GM18502 (cell line): ENCODE results near the gene HDDC2.
A peak's percentile ranks its signal among the peaks of the same experiment; 100 is the strongest.

Experiments used
- ATAC-seq: cut with Tn5 transposase; IDR thresholded peaks from one replicate; pipeline ENCODE4 v1.9.1; 2021; ENCODE audit warnings: mild to moderate bottlenecking; ENCODE audit not compliant: unreplicated experiment, poor library complexity

HDDC2 gene

DNA sequence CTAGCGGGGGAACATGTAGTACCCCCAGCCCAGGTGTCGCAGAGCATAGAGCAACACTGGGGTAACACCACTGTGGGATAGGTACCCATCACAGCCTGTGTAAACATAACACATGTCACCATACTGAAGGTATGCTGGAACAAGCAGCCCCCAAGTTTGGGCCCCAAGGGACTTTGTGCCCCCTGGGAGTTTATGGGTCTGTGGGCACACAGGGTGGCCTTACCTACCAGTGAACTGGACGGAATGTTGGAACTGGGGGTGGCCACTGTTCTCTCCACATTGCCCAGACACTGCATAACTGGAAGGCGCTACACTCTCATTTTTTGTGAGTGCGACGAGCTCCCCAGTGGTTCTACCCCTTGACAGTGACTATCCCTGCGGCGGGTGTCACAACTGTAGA is 28.5 kb downstream of the HDDC2 start:
- ATAC-seq = no peak

DNA sequence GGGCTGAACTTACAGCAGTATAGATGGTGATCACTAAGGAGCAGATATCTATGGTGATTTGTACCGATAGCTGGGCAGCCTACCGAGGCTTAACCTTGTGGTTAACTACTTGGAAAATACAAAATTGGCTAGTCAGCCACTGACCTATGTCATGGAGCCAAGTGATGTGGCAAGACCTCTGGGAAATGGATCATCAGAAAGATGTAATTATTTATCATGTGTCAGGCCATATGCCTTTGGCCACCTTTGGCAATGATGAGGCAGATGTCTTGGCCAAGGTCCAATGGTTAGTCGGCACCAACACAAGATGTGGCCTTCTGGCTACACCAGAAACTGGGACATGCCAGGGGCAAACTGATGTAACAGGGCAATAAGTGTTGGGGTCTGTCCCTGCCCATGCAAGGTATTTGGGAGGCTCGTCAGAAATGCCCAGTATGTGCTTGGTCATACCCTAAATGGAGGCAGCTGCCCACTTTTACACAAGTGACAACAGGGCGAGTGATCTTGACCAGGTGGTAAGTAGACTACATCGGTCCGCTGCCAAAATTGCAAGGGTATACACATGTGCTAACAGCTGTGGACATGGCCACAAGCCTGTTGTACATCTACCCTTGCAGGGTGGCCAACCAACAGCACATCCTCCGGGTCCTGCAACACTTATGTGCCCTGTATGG is 30.1 kb downstream of the HDDC2 start:
- no peak for ATAC-seq

DNA sequence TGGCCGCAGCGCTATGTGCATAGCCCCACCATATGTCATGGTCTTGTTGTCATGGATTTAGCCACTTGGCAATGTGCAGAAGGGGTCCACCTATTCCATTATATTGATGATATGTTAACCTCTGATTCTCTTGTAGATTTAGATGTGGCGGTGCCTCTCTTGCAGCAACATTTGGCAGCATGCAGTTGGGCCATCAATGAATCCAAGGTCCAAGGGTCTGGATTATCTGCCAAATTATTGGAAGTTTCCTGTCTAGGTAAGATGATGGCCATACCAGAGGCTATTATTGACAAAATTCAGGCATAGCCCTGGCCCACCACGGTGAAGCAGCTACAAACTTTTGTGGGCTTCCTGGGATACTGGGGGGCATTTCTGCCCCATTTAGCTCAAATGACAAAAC is 31.4 kb downstream of the HDDC2 start:
- ATAC-seq = no peak

DNA sequence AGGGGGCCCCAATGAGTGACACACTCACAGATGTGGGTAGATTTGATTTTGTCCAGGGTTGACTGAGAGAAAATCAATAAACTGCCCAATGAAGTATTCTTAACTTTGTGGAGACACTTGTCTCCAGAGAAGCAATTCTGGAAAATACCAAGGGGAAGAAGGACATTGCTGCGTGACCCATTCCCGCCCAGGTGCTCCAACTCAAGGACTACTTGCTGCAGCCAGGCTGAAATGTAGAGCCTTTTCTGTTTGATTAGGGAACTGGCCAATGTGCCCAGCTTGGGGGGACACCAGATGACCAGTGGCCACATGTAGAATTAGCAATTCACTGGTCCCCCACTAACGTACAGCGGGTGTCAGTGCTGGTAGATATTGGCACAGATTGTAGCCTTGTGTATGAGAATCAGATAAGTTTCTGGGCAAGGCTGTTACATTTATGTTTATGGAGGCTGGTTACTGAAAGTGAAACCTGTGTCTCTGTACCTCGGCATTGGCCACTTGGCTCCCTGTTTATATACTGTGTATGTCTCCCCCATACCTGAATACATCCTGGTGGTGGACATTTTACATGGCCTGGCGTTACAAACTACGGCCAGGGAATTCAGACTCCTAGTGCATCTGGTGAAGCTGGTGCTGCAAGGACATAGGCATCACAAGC is 32.3 kb downstream of the HDDC2 start:
- no peak for ATAC-seq

DNA sequence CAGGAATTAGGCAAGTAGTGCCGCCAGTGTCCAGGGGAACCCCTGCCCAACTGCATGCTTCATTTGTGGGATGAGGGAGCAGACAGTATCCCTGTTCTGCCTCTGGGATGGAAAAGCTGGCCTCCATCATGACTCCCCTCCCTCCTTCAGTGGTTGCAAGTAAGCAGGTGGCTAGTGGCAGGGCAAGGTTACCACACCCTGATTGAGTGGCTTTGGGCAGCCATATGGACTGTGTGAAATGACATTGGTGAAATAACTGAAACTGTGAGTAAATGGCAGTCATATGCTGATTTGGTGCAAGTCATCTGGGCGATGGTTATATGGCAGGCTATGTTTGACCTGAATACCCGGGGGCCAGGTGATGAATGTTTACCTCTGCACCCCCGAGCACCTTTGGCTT is 33.0 kb downstream of the HDDC2 start:
- ATAC-seq = no peak

DNA sequence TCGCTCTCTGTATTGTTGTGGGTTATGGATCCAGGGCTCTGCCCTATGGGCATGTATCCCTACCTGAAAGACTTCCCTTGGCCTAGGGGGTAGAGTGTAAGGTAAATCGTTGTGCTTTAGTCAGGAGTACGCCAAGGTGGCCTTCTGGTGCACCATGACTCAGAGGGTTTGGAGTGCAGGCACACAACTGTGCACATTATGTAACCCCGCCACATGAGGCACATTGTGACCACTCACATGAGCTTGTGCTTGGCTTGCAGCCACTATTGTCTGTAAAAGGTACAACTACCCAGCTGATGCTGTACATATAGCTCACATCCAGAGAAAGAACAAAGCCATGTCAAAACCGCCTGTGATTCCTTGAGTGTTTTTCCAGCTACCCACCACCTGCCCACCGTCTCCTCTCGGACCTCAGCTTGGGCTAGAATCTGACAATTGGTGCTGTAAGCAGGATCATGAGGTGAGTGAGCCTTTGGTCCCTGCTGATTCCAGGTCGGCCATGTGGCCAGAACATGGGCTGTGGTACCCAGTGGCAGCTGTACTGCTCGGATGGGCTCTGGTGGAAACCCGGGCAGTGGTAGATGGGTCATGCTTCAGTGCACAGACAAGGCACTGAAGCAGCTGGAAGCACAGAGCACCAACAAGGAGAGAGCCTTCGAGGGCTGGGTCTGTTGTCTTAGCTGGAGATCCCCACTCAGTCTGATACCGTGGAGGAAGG is 33.8 kb downstream of the HDDC2 start:
- ATAC-seq = no peak

DNA sequence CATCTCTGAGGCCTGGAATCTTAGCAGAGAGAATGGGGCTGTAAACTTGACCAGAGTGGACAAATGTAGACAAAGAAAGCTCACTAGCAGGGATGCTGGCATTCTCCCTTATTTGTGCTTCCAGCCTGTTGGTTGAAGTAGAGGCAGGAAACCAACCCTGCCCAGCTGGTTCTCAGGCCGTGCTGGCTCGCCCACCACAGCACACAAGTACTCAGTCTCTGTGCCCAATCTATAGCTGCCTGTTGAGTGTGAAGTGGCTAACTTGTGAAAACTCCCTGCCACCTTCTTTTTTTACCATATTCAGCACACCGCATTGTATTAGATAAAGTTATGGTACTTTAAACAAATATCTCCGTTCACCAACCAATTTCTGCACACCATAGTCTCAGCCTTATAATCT is 37.3 kb downstream of the HDDC2 start:
- no peak for ATAC-seq

DNA sequence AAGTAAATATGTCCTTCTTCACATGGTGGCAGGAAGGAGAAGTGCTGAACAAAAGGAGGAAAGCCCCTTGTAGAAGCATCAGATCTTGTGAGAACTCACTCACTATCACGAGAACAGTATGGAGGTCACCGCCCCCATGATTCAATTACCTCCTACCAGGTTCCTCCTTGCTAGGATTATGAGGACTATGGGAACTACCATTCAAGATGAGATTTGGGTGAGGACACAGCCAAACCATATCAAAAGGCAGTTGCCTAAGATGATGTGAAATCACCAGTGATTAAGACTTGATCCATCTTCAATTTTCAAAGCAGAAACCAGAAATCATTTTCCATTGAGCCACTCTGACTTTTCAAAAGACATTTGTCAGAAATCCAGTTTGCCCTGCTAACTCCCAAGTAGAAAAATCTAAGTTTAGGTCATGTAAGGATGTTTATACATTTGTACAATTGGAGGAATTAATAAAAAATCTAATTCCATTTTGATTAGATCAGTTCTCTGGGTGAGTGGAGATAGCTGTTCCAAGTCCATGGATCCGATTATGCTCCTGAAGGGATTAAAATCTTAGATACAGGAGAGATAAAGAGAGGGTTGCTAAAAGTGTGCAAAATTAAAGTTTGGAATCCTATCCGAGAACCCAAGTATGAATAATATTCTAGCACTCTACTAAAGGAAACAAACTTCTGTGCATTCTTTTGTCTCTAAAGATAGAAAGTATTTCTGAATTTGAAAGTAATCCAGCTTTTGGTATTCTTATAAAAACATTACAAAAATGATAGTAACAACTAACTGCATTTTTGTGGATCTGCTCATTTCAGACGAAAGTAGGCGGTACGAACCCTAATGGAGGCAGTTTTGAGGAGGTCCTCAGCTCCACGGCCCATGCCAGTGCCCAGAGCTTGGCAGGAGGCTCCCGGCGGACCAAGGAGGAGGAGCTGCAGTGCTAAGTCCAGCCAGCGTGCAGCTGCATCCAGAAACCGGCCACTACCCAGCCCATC is 39.5 kb downstream of the HDDC2 start:
- no peak for ATAC-seq

DNA sequence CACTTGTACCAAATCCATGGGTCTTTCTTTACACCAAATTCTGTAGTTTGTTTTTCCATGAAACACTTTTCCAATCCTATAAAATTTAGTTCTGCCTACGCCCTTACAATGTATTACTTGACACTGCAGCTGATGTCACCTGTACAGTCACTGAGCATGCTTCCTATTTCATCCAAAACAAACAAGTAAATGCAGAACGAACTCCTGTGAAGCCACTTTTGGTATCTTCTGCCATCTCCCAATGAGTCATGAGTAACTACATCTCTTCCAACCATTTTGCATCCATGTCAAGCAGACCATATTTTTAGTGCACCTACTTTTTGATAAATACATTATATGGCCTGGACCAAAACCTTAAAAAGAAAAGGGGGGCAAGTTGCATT is 42.4 kb downstream of the HDDC2 start:
- no peak for ATAC-seq

DNA sequence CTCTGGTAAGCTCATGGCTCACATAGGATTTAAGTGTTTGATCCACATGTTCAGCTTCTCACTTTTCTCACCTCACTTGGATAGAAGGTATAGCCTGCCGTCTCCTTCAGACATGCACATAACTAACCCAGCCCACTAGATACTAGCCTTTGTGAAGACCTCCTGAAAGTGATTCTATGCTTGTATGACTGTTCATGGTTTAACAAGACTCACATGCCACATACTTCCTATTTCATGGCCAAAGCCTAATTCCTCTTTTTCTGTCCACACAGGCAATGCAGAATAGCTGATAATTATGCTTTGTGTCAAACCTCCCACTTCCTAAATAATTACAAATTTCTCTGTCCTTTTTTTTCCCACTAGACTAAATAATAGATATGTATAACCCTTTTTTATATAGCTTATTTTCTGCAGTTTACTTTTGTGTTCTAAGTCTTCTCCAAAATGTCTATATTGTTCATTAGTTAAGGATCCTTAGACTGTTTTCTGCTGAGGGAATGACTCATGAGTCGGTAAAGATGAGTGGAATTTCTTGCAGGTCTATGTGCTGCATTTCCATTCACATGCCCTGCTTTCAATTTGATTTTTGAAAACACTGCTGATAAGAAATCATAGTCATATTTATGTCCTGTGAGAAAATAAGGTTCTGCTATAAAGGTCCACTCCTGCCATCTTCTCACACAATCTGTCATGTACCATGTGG is 43.0 kb downstream of the HDDC2 start:
- ATAC-seq = peak; percentile 82

DNA sequence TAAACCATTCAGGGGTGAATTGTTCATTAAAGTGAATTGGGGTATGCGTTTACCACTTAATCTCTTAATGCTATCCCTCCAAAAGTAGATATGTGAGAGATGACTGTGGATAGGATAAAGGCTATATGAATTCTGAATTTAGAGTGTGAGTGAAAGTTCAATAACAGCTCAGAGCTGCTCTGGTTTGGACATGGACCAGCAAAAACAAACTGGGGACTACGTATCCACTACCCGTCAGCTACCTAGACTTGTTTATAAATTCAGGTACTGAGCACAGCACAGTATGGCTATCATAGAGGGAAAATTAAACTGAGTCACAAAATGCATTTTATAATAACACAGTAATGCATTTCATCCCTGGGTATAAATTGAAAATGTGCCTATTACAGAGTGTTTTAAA is 44.4 kb downstream of the HDDC2 start:
- no peak for ATAC-seq

DNA sequence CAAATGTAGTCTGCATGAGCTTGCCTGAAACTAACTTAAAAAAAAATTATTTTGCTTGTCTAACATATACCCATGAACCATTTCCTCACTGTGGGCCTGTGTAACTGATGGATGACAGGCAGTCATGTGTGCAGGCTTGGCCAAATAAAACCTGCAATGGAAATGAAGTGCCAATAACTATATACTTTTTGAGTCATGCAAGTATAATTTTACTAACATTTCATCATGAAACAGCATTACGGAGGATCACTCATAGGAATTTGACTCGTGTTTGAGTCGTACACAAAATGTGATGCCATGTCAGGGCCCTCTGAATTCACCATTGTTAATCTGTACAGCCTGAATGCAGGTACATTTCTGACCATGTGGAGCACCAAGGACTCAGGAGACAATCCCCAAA is 46.6 kb downstream of the HDDC2 start:
- ATAC-seq = no peak

DNA sequence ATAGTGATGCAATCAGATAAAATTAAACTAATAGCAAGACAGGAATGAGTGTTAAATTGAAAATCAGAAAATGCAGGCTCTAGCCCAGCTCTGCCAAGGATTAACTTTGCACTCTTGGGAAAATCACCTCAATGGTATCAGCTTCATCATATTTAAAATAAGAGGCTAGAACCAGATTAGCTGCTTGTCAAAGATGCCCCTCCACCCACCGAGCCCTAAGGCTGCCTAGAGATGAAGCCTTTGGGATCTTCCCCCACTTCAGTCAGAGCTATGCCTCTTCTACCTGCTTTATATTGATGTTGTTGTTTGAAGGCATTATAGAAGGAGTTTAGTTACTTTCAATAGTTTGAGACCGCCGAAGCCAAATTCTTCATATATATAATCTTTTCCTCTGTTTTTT is 47.4 kb downstream of the HDDC2 start:
- ATAC-seq = no peak

DNA sequence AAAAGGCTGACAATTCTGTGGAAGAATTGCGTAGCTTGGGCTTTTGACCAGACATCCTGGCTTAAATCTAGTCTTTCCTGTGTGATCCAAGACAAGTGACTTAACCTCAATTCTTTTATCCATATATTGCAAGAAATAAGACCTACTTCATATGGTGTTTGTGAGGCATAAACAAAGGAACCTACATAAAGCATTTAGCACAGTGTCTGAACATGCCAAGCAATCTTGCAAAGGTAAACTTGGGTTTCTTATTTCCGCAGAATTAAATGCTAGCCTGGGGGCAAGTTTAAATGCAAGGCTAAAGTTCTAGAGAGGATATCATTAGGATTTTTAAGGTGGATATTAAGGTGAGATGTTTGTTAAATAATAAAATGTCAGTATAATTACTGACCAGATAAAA is 47.9 kb downstream of the HDDC2 start:
- ATAC-seq = no peak

DNA sequence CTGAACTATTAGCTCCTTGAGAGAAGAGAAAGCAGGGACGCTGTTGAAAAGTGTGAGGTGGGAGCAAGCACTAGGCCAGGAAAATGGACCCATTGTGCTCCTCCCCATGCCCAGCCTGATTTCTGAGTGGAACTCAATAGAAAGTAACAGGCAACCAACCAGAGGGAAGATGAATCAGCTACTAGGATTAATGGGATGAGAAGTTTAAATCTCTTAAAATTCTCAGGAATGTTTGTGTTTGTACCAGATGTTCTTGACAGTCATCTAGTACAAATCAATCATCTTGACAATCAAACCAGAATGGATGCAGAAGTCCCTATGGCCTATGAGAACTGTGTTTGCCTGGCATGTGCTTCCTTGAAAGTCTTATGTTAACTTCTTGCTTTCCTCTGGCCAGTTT is 48.9 kb downstream of the HDDC2 start:
- no peak for ATAC-seq

DNA sequence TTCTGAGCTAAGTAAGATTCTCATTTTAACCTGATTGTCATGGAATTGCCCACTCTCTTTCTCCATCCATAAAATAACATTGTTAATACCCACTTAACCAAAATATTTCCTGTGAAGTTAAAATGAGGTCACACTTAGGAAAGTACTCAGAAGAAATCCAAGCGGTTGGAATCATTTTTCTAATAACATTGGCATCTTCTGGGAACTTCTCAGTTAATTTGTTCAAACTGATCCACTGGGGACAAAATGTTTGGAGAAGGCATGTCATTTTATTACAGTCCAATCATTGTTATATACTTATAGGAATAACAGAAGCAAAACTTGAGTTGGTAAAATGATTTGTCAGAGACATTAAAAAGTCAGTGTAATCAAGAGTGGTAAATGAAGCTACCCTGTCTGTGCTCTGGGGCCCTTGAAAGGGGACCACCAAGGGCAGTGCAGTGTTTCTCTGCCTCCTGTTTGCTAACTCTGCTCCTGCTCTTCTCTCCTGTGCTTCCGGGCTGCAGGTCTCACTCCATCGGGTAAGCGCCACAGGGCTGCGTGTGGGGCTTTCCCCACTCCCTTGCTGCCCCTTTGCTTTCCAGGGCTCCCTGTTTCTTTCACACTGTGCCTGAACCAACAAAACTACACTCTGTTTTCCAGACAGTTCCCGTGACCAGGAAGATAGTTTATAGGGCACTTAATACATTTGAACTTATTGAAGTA is 50.1 kb downstream of the HDDC2 start:
- no peak for ATAC-seq

DNA sequence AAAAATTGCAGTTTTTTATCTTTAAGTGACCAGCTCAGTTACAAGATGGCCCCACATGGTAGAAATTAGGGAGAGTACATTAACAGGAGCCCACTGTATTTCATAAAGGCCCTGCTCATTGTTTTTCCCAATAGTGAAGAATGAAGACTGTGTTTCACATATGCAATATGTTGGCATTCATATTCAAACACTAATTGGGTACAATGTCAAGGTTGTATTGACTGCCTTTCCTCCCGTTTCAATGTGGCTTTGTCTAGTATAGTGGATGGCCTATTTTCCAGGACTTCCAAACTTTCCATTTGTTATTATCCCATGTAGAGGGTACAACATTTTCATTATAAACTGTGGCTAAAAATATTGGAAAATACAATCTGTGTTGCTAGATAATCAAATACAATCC is 51.3 kb downstream of the HDDC2 start:
- ATAC-seq = no peak

DNA sequence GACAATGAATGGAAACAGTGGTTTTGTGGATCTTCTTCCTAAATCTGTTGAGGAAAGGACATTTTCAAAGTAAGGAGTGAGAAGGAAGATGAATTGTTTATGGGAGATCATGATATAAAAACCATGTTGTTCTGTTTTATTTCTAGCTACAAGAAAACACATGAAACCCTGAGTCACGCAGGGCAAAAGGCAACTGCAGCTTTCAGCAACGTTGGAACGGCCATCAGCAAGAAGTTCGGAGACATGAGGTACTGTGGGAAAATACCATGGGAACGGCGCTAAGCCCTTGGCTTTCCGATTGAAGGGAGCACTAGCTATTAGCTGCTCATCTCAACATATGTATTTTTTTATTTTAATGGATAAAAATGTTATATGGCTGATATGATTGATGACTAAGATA is 53.6 kb downstream of the HDDC2 start:
- no peak for ATAC-seq

DNA sequence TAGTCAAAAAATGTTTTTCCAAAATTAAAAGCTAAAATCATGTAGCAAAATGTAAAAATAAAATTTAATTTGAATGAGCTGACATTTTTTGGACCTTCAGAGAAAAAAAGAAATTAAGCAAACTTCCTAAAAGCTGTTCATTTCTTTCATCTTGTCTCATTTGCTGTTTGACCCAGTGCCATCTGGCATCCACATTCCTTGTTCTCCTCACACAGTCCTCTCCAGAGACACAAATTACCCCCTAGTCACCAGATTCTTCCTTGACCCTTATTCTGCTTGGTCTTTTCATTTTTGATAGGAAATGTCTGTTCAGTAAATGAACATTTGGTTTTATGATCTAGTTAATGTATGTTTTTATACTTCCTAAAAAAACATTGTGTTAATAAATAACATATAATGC is 55.2 kb downstream of the HDDC2 start:
- ATAC-seq = no peak
